Measurements from ENCODE around the gene TMEM161A.

DNA sequence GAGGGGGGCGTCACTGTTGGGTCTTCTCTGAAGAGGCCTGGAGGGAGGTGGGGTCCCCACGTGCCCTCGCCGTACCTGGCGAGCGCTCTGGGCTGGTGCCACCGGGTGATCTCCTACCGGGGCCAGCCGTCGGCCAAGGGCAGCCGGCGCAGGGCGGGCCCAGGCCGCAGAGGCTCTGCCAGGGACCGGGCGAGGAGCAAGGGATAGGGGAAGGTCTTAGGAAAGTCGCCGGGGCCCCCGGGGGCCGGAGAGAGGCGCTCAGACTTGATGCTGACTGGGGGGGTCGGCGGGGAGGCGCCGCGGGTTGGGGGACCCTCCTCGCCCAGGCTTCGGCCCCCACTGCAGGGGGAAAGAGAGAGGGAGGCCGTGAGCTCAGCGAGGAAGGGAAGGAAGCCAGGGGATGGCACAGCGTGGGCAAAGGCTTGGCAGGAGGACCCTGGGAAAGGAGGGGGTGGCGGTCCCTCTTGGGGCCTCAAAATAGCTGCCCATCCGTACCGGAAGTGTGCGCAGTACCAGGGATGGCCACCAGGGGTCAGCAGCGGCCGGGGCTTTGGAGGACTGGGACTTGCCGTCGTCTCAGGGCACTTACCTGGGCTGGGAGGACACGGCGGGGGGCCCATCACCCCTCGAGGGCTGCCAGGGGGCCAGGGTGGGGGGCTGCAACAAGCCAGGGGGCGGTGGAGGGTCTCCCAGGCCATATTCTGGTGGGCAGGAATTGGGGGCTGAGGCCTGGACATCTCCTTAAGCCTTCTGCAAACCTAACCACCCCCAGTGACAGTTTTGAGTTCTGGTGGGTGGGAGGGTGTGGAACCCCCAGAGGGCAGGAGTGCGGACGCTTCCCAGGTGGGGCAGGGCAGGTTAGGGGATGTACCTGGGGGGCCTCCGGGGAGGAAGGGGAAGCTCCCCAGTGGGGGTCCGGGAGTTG is 7.7 kb upstream of the TMEM161A start:
- TF ChIP-seq, protein P1, sequence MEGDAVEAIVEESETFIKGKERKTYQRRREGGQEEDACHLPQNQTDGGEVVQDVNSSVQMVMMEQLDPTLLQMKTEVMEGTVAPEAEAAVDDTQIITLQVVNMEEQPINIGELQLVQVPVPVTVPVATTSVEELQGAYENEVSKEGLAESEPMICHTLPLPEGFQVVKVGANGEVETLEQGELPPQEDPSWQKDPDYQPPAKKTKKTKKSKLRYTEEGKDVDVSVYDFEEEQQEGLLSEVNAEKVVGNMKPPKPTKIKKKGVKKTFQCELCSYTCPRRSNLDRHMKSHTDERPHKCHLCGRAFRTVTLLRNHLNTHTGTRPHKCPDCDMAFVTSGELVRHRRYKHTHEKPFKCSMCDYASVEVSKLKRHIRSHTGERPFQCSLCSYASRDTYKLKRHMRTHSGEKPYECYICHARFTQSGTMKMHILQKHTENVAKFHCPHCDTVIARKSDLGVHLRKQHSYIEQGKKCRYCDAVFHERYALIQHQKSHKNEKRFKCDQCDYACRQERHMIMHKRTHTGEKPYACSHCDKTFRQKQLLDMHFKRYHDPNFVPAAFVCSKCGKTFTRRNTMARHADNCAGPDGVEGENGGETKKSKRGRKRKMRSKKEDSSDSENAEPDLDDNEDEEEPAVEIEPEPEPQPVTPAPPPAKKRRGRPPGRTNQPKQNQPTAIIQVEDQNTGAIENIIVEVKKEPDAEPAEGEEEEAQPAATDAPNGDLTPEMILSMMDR (IDR thresholded peaks at IDR 0.05): peak; percentile 81 to 96 (median 86)
- no peak for TF ChIP-seq POLR2A (IDR thresholded peaks at IDR 0.05)
